ENCODE data around the gene NRL.

Gene NRL

GRCh38 chr14:24095271-24096068 is 19.3 kb downstream of the NRL start:
- in situ Hi-C loops (cut with MboI; ENCODE audit: low sequenced_read_pairs, unreplicated experiment) = no loop called here
- DNase-seq (ENCODE audit: low spot score) = peak; percentile 95

GRCh38 chr14:24094841-24095270 is 19.9 kb downstream of the NRL start:
- in situ Hi-C loops (cut with MboI; ENCODE audit: low sequenced_read_pairs, unreplicated experiment) = no loop called here
- no peak for DNase-seq (ENCODE audit: low spot score)
- TF ChIP-seq CTCF (IDR thresholded peaks at IDR 0.05; ENCODE audit: borderline replicate concordance, control extremely low read depth, extremely low read depth, insufficient read depth, missing control alignments) = no peak

More at GRCh38 chr14:24095271-24096068, 19.3 kb downstream of the NRL start:
- TF ChIP-seq CTCF (IDR thresholded peaks at IDR 0.05; ENCODE audit: borderline replicate concordance, control extremely low read depth, extremely low read depth, insufficient read depth, missing control alignments) = no peak

GRCh38 chr14:24093901-24094840 is 20.6 kb downstream of the NRL start, which contains the start of gene PCK2:
TSS of gene PCK2 (plus strand) at chr14:24094311. CDS start at chr14:24094406, 95 bp downstream.
- no peak for TF ChIP-seq CTCF (IDR thresholded peaks at IDR 0.05; ENCODE audit: borderline replicate concordance, control extremely low read depth, extremely low read depth, insufficient read depth, missing control alignments)
- DNase-seq (ENCODE audit: low spot score) = peak; percentile 92
- in situ Hi-C loops (cut with MboI; ENCODE audit: low sequenced_read_pairs, unreplicated experiment) = no loop called here

- no peak for TF ChIP-seq CTCF (IDR thresholded peaks at IDR 0.05; ENCODE audit: borderline replicate concordance, control extremely low read depth, extremely low read depth, insufficient read depth, missing control alignments)
- no peak for DNase-seq (ENCODE audit: low spot score)
- in situ Hi-C loops (cut with MboI; ENCODE audit: low sequenced_read_pairs, unreplicated experiment) = no loop called here
Observed at GRCh38 chr14:24093207-24093900, 21.4 kb downstream of the NRL start.

GRCh38 chr14:24092505-24093206 is 22.1 kb downstream of the NRL start:
- no peak for TF ChIP-seq CTCF (IDR thresholded peaks at IDR 0.05; ENCODE audit: borderline replicate concordance, control extremely low read depth, extremely low read depth, insufficient read depth, missing control alignments)
- DNase-seq (ENCODE audit: low spot score) = no peak
- in situ Hi-C loops (cut with MboI; ENCODE audit: low sequenced_read_pairs, unreplicated experiment) = no loop called here

All from GM13976 (cell line).